HEK293 (cell line): ENCODE measurements around the gene EXTL1.

Source experiments
- CTCF ChIP-seq: fragments of 450-650 bp; formaldehyde crosslinking; IDR thresholded peaks from 2 replicates; pipeline ENCODE4 v1.5.1; 2016; ENCODE audit warnings: missing biosample characterization, missing genetic modification characterization
- GFI1B ChIP-seq: fragments of 450-650 bp; formaldehyde crosslinking; IDR thresholded peaks from 2 replicates; pipeline ENCODE4 v1.5.1; 2016; ENCODE audit warnings: missing biosample characterization, missing genetic modification characterization
- HOXA7 ChIP-seq: sonication (generic); formaldehyde crosslinking; IDR thresholded peaks from 2 replicates; pipeline ENCODE4 v1.8.1; 2022; ENCODE audit warnings: missing genetic modification reagents, borderline replicate concordance
- RBAK ChIP-seq: fragments of 450-650 bp; formaldehyde crosslinking; IDR thresholded peaks from 2 replicates; pipeline ENCODE4 v1.5.1; 2016; ENCODE audit warnings: missing biosample characterization, missing genetic modification characterization
- ZBTB1 ChIP-seq: fragments of 450-650 bp; formaldehyde crosslinking; IDR thresholded peaks from 2 replicates; pipeline ENCODE4 v1.5.1; 2016; ENCODE audit warnings: missing biosample characterization, missing genetic modification characterization
- ZBTB7A ChIP-seq: fragments of 450-650 bp; formaldehyde crosslinking; IDR thresholded peaks from 2 replicates; pipeline ENCODE4 v1.5.1; 2016; ENCODE audit warnings: low read depth, missing biosample characterization, missing genetic modification characterization
- ZNF121 ChIP-seq: fragments of 450-650 bp; formaldehyde crosslinking; IDR thresholded peaks from 2 replicates; pipeline ENCODE4 v1.5.1; 2016; ENCODE audit warnings: missing biosample characterization, missing genetic modification characterization
- ZNF16 ChIP-seq: fragments of 450-650 bp; formaldehyde crosslinking; IDR thresholded peaks from 2 replicates; pipeline ENCODE4 v1.5.1; 2016; ENCODE audit warnings: low read depth, missing biosample characterization, missing genetic modification characterization
- ZNF302 ChIP-seq: fragments of 450-650 bp; formaldehyde crosslinking; IDR thresholded peaks from 2 replicates; pipeline ENCODE4 v1.5.1; 2016; ENCODE audit warnings: missing biosample characterization, missing genetic modification characterization, low read depth
- ZNF416 ChIP-seq: fragments of 450-650 bp; formaldehyde crosslinking; IDR thresholded peaks from 2 replicates; pipeline ENCODE4 v1.5.1; 2016; ENCODE audit warnings: missing biosample characterization, missing genetic modification characterization
- ZNF560 ChIP-seq: fragments of 450-650 bp; formaldehyde crosslinking; IDR thresholded peaks from 2 replicates; pipeline ENCODE4 v1.5.1; 2017; ENCODE audit warnings: missing biosample characterization, missing genetic modification characterization, borderline replicate concordance
- ZNF747 ChIP-seq: fragments of 450-650 bp; formaldehyde crosslinking; IDR thresholded peaks from 2 replicates; pipeline ENCODE4 v1.5.1; 2016; ENCODE audit warnings: missing biosample characterization, missing genetic modification characterization

GRCh38 chr1:26022404-26022779 lies 817 bp downstream of the EXTL1 start:
- TF ChIP-seq CTCF (no peak), ZBTB7A (tag by site-specific recombination) (no peak), ZBTB1 (tag by site-specific recombination) (no peak), RBAK (tag by site-specific recombination) (no peak), ZNF560 (tag by site-specific recombination) (no peak), ZNF747 (tag by site-specific recombination) (no peak), ZNF416 (tag by site-specific recombination) (no peak), ZNF121 (no peak), GFI1B (no peak), HOXA7 (CRISPR knock-in tag) (no peak), ZNF302 (tag by site-specific recombination) (no peak), ZNF16 (tag by site-specific recombination) (no peak)
